K562 (cell line): Measurements from ENCODE around the gene CYTH1. TPM values are rescaled to one million over a fixed set of nuclear protein-coding genes. Genes with fewer than 3 reads are reported as not detected.
A peak's percentile ranks its signal among the peaks of the same experiment; 100 is the strongest.

Experiments
- CLOCK ChIP-seq: fragments of 250-450 bp; sonication (Bioruptor Pico); IDR thresholded peaks from 2 replicates; pipeline ENCODE4 v1.4.0; 2020; ENCODE audit warnings: mild to moderate bottlenecking, moderate library complexity, borderline replicate concordance
- DMBX1 ChIP-seq: fragments of 250-450 bp; sonication (Bioruptor Pico); IDR thresholded peaks from 2 replicates; pipeline ENCODE4 v1.8.0; 2022; ENCODE audit warnings: inconsistent platforms, mild to moderate bottlenecking, moderate library complexity, borderline replicate concordance
- HIVEP1 ChIP-seq: fragments of 250-450 bp; sonication (Bioruptor Pico); IDR thresholded peaks from 2 replicates; pipeline ENCODE4 v1.4.0; 2020; ENCODE audit warnings: mild to moderate bottlenecking
- HLTF ChIP-seq: fragments of 450-650 bp; IDR thresholded peaks from 2 replicates; pipeline ENCODE4 v1.6.1; 2016
- ID3 ChIP-seq, 2 experiments: fragments of 250-450 bp in 1 of 2; fragments of 450-650 bp in 1 of 2; sonication (Bioruptor Pico) in 1 of 2; IDR thresholded peaks; 2 replicates each; pipeline versions ENCODE4 v1.6.1 to v1.8.0; 2016 to 2021; ENCODE audit warnings: mild to moderate bottlenecking in 2 of 2, moderate library complexity in 2 of 2, missing compliant biosample characterization in 1 of 2, missing genetic modification characterization in 1 of 2
- MXI1 ChIP-seq: IDR thresholded peaks from 2 replicates; pipeline ENCODE4 v1.6.1; 2011; ENCODE audit warnings: low read depth, mild to moderate bottlenecking, improper control_type of control experiment, low read length
- NR1H2 ChIP-seq: sonication (generic); formaldehyde crosslinking; IDR thresholded peaks from 2 replicates; pipeline ENCODE4 v1.4.0; 2020; ENCODE audit warnings: mild to moderate bottlenecking, missing genetic modification reagents
- POLR3A ChIP-seq: IDR thresholded peaks from 2 replicates; pipeline ENCODE4 v1.6.1; 2011; ENCODE audit warnings: borderline replicate concordance, mild to moderate bottlenecking, moderate library complexity; ENCODE audit not compliant: insufficient read length, insufficient read depth; ENCODE audit errors: extremely low read depth
- RB1 ChIP-seq: fragments of 450-650 bp; IDR thresholded peaks from 2 replicates; pipeline ENCODE4 v1.6.1; 2017; ENCODE audit warnings: low read depth, mild to moderate bottlenecking
- RBBP5 ChIP-seq: fragments of 200-600 bp; sonication (generic); IDR thresholded peaks from 2 replicates; pipeline ENCODE4 v1.6.1; 2012; ENCODE audit warnings: borderline replicate concordance, mild to moderate bottlenecking, low read length, control low read depth, inconsistent platforms; ENCODE audit not compliant: insufficient read depth, poor library complexity, severe bottlenecking
- SAFB2 ChIP-seq: fragments of 200-400 bp; formaldehyde crosslinking; IDR thresholded peaks from 2 replicates; pipeline ENCODE4 v1.6.1; 2018; ENCODE audit warnings: borderline replicate concordance, low read length, low read depth, moderate library complexity; ENCODE audit not compliant: severe bottlenecking
- SP1 ChIP-seq: sonication (generic); formaldehyde crosslinking; IDR thresholded peaks from 2 replicates; pipeline ENCODE4 v1.8.1; 2022; ENCODE audit warnings: mild to moderate bottlenecking, missing genetic modification reagents
- TAF15 ChIP-seq: fragments of 200-400 bp; formaldehyde crosslinking; IDR thresholded peaks from 2 replicates; pipeline ENCODE4 v1.6.1; 2017; ENCODE audit warnings: mild to moderate bottlenecking, low read depth, low read length, moderate library complexity
- TEAD4 ChIP-seq, 2 experiments: sonication (generic) in 1 of 2; formaldehyde crosslinking in 1 of 2; IDR thresholded peaks; 2 replicates each; pipeline versions ENCODE4 v1.6.1 to v1.8.0; 2012 to 2022; ENCODE audit warnings: borderline replicate concordance in 1 of 2, inconsistent platforms in 1 of 2, low read length in 1 of 2, mild to moderate bottlenecking in 1 of 2, missing genetic modification reagents in 1 of 2
- TFAP4 ChIP-seq: sonication (generic); formaldehyde crosslinking; IDR thresholded peaks from 2 replicates; pipeline ENCODE4 v1.8.0; 2022; ENCODE audit warnings: missing genetic modification reagents, mild to moderate bottlenecking, moderate library complexity, borderline replicate concordance
- THRA ChIP-seq: fragments of 450-650 bp; IDR thresholded peaks from 2 replicates; pipeline ENCODE4 v1.6.1; 2017; ENCODE audit warnings: mild to moderate bottlenecking, moderate library complexity
- ZBTB12 ChIP-seq: fragments of 250-450 bp; sonication (Bioruptor Pico); IDR thresholded peaks from 2 replicates; pipeline ENCODE4 v1.4.0; 2020
- ZBTB26 ChIP-seq: fragments of 450-650 bp; formaldehyde crosslinking; IDR thresholded peaks from 2 replicates; pipeline ENCODE4 v1.4.0; 2022; ENCODE audit warnings: missing genetic modification characterization
- ZNF75A ChIP-seq: fragments of 450-650 bp; formaldehyde crosslinking; IDR thresholded peaks from 2 replicates; pipeline ENCODE4 v1.4.0; 2020; ENCODE audit warnings: mild to moderate bottlenecking
- polyA plus RNA-seq, 8 experiments: library from polyadenylated mRNA; depleted of rRNA in 4 of 8; stranded (reverse) in 5 of 8; unstranded in 3 of 8; fragments of >200 nt; fragmentation: Nextera tagmentation in 2 of 8; fragmentation: Illumina TruSeq in 1 of 8; extraction: Ambion mirVana in 2 of 8; extraction: Trizol in 1 of 8; gene quantifications; 2 replicates each; pipeline versions ENCODE4 v1.2.1 to v1.2.3, GENCODE V29; 2011 to 2014; ENCODE audit warnings: inconsistent platforms in 1 of 8, missing spikeins in 1 of 8
- total RNA-seq, 7 experiments: library from RNA; depleted of rRNA in 6 of 7; stranded (reverse); fragments of >200 nt in 6 of 7; fragmentation: Illumina TruSeq in 2 of 7; extraction: Trizol in 2 of 7; gene quantifications; 2 replicates each; pipeline versions ENCODE4 v1.2.1 to v1.2.3, GENCODE V29; 2011 to 2021; ENCODE audit warnings: low replicate concordance in 1 of 7

CYTH1 gene
- total and polyA plus RNA-seq, 9 of the 15 experiments (the other 6 are each of a cell fraction or from before 2014, with no cell fraction given) = 0.52 to 27.7 (median 16.8) TPM

GRCh38 chr17:78709751-78710181 is 72.3 kb downstream of the CYTH1 start (continued):
- no peak for TF ChIP-seq CLOCK (CRISPR knock-in tag)
- no peak for TF ChIP-seq THRA
- TF ChIP-seq SAFB2 = no peak
- TF ChIP-seq POLR3A = no peak
- no peak for TF ChIP-seq RBBP5
- TF ChIP-seq NR1H2 = no peak
- no peak for TF ChIP-seq RB1
- no peak for TF ChIP-seq TFAP4 (CRISPR knock-in tag)
- no peak for TF ChIP-seq ZBTB12 (CRISPR knock-in tag)
- TF ChIP-seq ZNF75A (CRISPR knock-in tag) = no peak
- no peak for TF ChIP-seq ID3 (CRISPR knock-in tag; IDR thresholded peaks at IDR 0.05)
- no peak for TF ChIP-seq ID3 (tag; IDR thresholded peaks at IDR 0.05)
- TF ChIP-seq MXI1 = no peak
- TF ChIP-seq DMBX1 (CRISPR knock-in tag) = no peak
- TF ChIP-seq HIVEP1 (CRISPR knock-in tag) = no peak
- no peak for TF ChIP-seq SP1
- no peak for TF ChIP-seq TAF15
- TF ChIP-seq ZBTB26 (CRISPR knock-in tag) = no peak
- TF ChIP-seq TEAD4 (IDR thresholded peaks at IDR 0.05; ENCODE audit: low read length) = peak; percentile 8; the same call in 1 of the 2 replicates
- no peak for TF ChIP-seq TEAD4 (CRISPR knock-in tag; IDR thresholded peaks at IDR 0.05; ENCODE audit: borderline replicate concordance)
- TF ChIP-seq HLTF = no peak
